ENCODE results near the gene KCND1.
A peak's percentile ranks its signal among the peaks of the same experiment; 100 is the strongest.

Gene KCND1

DNA sequence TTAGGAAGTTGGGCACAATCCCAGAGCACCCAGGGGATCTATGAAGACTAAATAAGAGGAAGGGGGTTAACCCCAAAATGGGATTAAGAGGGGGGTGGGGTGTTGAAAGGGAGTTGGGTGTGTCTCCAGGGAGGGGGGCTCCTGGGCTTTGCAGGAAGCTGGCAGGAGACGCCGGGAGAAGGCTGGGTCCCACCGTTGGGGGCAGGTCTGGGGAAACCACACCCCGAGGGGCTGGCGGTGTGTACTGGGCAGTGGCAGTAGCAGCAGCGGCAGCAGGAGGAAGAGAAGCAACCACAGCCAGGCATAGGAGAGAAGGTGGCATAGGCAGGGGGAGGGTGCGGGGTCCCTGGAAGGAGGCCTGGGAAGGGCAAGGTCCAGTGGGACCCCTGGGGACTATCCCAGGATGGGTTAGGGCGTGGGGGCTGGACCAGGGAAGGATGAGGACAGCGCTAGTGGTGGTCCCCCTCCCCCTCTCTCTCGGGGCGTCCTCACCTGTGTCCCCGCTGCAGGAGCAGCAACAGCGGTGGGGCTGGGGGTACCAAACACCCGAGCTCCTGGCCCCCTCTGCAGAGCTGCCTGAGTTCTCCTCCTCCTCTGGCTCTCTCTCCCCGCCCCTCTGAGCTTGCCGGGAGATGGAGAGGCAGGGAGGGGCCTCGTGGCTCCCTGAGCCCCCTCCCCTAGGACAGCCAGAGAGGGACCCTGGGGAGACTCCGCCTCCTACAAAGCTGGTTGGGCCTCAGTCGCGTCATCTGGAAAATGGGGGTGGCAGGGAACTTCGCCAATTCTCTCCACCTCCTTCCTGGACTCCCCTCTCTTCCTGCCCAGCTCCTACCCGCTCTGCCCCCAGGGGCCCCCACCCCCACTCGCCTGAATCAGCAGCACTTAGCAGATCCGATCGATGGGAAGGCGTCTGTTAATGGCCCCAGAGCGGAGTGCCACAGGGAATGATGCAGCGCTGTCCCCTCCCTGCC lies at the start of gene KCND1:
KCND1 (minus strand) TSS at position 596 of the 971 bp plus-strand sequence. CDS start 1,573 bp downstream, outside the sequence.
- no peak for TF ChIP-seq TAF1 (IDR thresholded peaks at IDR 0.05; ENCODE audit: low read depth)

DNA sequence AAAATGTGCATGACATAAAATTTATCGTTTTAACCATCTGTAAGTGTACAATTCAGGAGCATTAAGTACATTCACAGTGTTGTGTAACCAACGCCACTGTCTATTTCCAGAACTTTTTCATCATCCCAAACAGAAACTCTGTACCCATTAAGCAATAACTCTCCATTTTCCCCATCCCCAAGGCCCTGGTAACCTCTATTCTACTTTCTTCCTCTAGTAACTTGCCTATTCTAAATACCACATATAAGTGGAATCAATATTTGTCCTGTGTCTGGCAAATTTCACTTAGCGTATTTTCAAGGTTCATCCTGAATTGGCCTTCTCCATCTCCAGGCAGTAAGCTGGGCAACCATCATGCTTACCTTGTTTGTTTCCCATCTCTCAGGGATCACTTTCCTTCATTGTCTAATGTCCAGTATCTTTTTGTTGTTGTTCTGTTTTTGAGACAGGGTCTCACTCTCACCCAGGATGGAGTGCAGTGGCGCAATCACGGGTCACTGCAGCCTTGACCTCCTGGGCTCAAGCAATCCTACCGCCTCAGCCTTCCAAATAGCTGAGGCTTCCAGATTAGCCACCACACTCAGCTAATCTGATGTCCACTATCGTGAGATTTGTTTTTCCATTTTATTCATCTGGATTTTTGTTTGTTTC lies 48.1 kb upstream of the KCND1 start:
- TF ChIP-seq, protein P1, sequence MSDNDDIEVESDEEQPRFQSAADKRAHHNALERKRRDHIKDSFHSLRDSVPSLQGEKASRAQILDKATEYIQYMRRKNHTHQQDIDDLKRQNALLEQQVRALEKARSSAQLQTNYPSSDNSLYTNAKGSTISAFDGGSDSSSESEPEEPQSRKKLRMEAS (IDR thresholded peaks at IDR 0.05), result no peak
- no peak for TF ChIP-seq TCF12 (IDR thresholded peaks at IDR 0.05; ENCODE audit: low read depth)
- TF ChIP-seq CEBPB (IDR thresholded peaks at IDR 0.05), result no peak
- TF ChIP-seq CREB1 (IDR thresholded peaks at IDR 0.05; ENCODE audit: low read depth), result no peak
- no peak for TF ChIP-seq TAF1 (IDR thresholded peaks at IDR 0.05; ENCODE audit: low read depth)
- TF ChIP-seq, protein P2, sequence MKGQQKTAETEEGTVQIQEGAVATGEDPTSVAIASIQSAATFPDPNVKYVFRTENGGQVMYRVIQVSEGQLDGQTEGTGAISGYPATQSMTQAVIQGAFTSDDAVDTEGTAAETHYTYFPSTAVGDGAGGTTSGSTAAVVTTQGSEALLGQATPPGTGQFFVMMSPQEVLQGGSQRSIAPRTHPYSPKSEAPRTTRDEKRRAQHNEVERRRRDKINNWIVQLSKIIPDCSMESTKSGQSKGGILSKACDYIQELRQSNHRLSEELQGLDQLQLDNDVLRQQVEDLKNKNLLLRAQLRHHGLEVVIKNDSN (IDR thresholded peaks at IDR 0.05), result no peak
- TF ChIP-seq YY1 (IDR thresholded peaks at IDR 0.05; ENCODE audit: low read depth), result no peak
- TF ChIP-seq EP300 (IDR thresholded peaks at IDR 0.05; ENCODE audit: borderline replicate concordance), result no peak
- TF ChIP-seq FOXM1 (IDR thresholded peaks at IDR 0.05; ENCODE audit: borderline replicate concordance, low read depth), result no peak
- TF ChIP-seq TEAD4 (IDR thresholded peaks at IDR 0.05), result no peak
- TF ChIP-seq, protein P3, sequence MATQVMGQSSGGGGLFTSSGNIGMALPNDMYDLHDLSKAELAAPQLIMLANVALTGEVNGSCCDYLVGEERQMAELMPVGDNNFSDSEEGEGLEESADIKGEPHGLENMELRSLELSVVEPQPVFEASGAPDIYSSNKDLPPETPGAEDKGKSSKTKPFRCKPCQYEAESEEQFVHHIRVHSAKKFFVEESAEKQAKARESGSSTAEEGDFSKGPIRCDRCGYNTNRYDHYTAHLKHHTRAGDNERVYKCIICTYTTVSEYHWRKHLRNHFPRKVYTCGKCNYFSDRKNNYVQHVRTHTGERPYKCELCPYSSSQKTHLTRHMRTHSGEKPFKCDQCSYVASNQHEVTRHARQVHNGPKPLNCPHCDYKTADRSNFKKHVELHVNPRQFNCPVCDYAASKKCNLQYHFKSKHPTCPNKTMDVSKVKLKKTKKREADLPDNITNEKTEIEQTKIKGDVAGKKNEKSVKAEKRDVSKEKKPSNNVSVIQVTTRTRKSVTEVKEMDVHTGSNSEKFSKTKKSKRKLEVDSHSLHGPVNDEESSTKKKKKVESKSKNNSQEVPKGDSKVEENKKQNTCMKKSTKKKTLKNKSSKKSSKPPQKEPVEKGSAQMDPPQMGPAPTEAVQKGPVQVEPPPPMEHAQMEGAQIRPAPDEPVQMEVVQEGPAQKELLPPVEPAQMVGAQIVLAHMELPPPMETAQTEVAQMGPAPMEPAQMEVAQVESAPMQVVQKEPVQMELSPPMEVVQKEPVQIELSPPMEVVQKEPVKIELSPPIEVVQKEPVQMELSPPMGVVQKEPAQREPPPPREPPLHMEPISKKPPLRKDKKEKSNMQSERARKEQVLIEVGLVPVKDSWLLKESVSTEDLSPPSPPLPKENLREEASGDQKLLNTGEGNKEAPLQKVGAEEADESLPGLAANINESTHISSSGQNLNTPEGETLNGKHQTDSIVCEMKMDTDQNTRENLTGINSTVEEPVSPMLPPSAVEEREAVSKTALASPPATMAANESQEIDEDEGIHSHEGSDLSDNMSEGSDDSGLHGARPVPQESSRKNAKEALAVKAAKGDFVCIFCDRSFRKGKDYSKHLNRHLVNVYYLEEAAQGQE (IDR thresholded peaks at IDR 0.05; ENCODE audit: low read depth), result no peak
- TF ChIP-seq EGR1 (IDR thresholded peaks at IDR 0.05), result no peak
- TF ChIP-seq NFIC (IDR thresholded peaks at IDR 0.05), result no peak
- no peak for TF ChIP-seq ZBTB7A (IDR thresholded peaks at IDR 0.05; ENCODE audit: low read depth)

DNA sequence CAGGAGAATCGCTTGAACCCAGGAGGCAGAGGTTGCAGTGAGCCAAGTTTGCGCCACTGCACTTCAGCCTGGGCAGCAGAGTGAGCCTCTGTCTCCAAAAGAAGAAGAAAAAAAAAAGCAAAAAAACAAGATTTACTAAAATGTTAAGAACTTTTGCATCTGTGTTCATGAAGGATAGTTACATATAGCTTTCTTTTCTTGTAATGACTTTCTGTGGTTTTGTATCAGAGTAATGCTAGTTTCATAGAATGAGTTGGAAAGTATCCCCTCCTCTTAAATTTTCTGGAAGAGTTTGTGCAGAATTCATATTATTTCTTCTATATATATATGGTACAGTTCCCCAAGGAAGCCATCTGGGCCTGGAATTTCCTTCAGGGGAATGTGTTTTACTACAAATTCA lies 47.4 kb upstream of the KCND1 start:
- TF ChIP-seq NFIC (IDR thresholded peaks at IDR 0.05) (no peak), EGR1 (IDR thresholded peaks at IDR 0.05) (no peak), FOXM1 (IDR thresholded peaks at IDR 0.05; ENCODE audit: borderline replicate concordance, low read depth) (no peak), RAD21 (IDR thresholded peaks at IDR 0.05; ENCODE audit: low read depth) (no peak), TCF12 (IDR thresholded peaks at IDR 0.05; ENCODE audit: low read depth) (no peak), EP300 (IDR thresholded peaks at IDR 0.05; ENCODE audit: borderline replicate concordance) (no peak), TAF1 (IDR thresholded peaks at IDR 0.05; ENCODE audit: low read depth) (no peak), TEAD4 (IDR thresholded peaks at IDR 0.05) (no peak), YY1 (IDR thresholded peaks at IDR 0.05; ENCODE audit: low read depth) (no peak), ZBTB7A (IDR thresholded peaks at IDR 0.05; ENCODE audit: low read depth) (no peak), CREB1 (IDR thresholded peaks at IDR 0.05; ENCODE audit: low read depth) (no peak), CEBPB (IDR thresholded peaks at IDR 0.05) (no peak)
- TF ChIP-seq, protein P2 (IDR thresholded peaks at IDR 0.05), result no peak
- TF ChIP-seq, protein P3 (IDR thresholded peaks at IDR 0.05; ENCODE audit: low read depth), result no peak
- TF ChIP-seq, protein P1 (IDR thresholded peaks at IDR 0.05), result no peak

DNA sequence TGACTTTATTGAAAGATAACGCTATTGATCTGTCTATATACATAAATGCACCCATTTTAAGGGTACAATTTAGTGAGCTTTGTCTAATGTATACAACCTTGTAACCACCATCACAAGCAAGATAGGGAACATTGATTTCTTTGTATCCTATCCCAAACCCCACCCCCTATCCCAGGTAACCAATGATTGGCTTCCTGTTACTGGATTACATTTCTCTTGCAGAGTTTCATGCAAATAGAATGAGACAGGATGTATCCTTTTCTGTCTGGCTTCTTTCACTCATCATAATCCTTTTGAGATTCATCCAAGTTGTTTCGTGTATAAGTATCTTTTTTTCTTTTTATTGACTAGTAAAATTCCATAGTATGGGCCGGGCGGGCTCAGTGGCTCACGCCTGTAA lies 32.1 kb upstream of the KCND1 start:
- no peak for TF ChIP-seq EGR1 (IDR thresholded peaks at IDR 0.05)

DNA sequence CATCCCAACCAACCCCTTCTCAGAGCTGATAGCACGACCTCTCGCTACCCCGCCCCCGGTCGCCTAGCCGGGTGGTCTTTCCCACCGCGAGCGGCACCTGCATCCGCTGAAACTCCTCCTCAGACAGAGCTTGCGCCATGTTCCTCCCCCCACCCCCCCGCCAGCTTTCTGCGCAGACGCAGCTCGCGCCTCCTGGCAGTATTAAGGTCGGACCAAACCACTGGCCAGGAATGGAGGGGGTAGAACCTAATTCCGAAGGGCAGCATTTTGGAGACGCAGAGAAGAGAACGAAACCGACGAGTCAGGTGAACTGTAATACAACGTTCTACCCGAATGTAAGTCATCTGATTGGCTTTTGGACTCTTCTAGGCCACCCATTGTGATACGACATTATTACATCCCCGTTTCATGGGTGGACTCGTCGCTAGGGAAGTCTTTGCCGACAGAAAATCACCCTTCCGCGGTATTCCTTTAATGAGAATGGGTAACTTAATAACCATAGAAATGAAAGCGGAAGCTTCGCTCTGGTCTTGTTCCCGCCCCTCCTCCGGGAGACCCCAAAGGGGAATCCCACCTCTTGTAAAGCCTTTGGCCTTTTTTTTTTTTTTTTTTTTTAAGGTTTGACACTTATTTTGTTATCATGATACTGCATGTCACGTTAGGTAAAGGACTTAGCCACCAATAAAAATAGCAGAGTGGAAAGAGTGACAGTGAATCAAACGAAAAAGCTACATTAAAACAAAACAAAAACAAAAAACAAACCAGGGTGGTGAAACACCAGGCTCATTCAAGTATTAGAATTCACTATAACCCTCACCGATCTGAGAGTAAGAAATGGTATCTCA lies 30.7 kb upstream of the KCND1 start, which contains the start of gene GRIPAP1:
GRIPAP1 (minus strand) TSS at position 174 of the 845 bp plus-strand sequence; CDS start at position 139, 35 bp downstream.
- TF ChIP-seq CEBPB (IDR thresholded peaks at IDR 0.05), result no peak
- no peak for TF ChIP-seq TEAD4 (IDR thresholded peaks at IDR 0.05)
- TF ChIP-seq, protein P3 (IDR thresholded peaks at IDR 0.05; ENCODE audit: low read depth), result no peak
- TF ChIP-seq FOXM1 (IDR thresholded peaks at IDR 0.05; ENCODE audit: borderline replicate concordance, low read depth), result no peak
- TF ChIP-seq NFIC (IDR thresholded peaks at IDR 0.05), result no peak
- TF ChIP-seq ZBTB7A (IDR thresholded peaks at IDR 0.05; ENCODE audit: low read depth), result no peak
- peak; percentile 19; the same call in 1 of the 2 replicates for TF ChIP-seq EP300 (IDR thresholded peaks at IDR 0.05; ENCODE audit: borderline replicate concordance)
- peak; percentile 91 for TF ChIP-seq YY1 (IDR thresholded peaks at IDR 0.05; ENCODE audit: low read depth)
- TF ChIP-seq TAF1 (IDR thresholded peaks at IDR 0.05; ENCODE audit: low read depth), result peak; percentile 98
- peak; percentile 20; the same call in 1 of the 2 replicates for TF ChIP-seq TCF12 (IDR thresholded peaks at IDR 0.05; ENCODE audit: low read depth)
- TF ChIP-seq RAD21 (IDR thresholded peaks at IDR 0.05; ENCODE audit: low read depth), result no peak
- TF ChIP-seq CREB1 (IDR thresholded peaks at IDR 0.05; ENCODE audit: low read depth), result no peak
- TF ChIP-seq, protein P1 (IDR thresholded peaks at IDR 0.05), result no peak; the same call in 1 of the 2 replicates
- no peak for TF ChIP-seq EGR1 (IDR thresholded peaks at IDR 0.05)
- TF ChIP-seq, protein P2 (IDR thresholded peaks at IDR 0.05), result no peak
